ENCODE measurements around the gene CDH8.

DNA sequence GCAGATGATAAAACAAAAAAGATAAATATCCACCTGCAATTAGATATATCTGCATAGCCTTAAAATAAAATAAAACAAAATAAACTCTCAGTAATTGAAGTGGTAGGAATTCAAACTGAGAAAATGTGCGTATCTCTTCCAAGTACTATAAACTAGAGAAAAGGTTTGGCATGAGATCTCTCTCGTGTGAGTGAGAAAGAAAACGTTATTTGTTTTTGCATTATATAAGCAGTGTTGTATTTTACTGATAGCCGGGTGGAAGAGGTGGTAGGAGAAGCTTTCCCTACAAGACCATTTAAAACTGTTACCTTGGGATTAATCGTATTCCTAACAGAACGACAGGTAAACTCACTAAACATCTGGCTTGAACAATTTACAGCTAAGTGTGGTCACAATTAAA lies 15.6 kb downstream of the CDH8 start:
- TF ChIP-seq, protein P1, sequence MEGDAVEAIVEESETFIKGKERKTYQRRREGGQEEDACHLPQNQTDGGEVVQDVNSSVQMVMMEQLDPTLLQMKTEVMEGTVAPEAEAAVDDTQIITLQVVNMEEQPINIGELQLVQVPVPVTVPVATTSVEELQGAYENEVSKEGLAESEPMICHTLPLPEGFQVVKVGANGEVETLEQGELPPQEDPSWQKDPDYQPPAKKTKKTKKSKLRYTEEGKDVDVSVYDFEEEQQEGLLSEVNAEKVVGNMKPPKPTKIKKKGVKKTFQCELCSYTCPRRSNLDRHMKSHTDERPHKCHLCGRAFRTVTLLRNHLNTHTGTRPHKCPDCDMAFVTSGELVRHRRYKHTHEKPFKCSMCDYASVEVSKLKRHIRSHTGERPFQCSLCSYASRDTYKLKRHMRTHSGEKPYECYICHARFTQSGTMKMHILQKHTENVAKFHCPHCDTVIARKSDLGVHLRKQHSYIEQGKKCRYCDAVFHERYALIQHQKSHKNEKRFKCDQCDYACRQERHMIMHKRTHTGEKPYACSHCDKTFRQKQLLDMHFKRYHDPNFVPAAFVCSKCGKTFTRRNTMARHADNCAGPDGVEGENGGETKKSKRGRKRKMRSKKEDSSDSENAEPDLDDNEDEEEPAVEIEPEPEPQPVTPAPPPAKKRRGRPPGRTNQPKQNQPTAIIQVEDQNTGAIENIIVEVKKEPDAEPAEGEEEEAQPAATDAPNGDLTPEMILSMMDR (IDR thresholded peaks at IDR 0.05) = no peak
- TF ChIP-seq POLR2A (IDR thresholded peaks at IDR 0.05) (no peak), POLR2AphosphoS5 (IDR thresholded peaks at IDR 0.05) (no peak), EP300 (IDR thresholded peaks at IDR 0.05; ENCODE audit: low read depth) (no peak)
